Colonic mucosa (tissue), 4 donors: Measurements from ENCODE around the gene COBL. TPM values are rescaled to one million over a fixed set of nuclear protein-coding genes. Genes with fewer than 3 reads are reported as not detected.
A peak's percentile ranks its signal among the peaks of the same experiment; 100 is the strongest.

ENCODE experiments used
- DNase-seq: peaks from one replicate; pipeline ENCODE4 v3.0.0-alpha.2; 2020
- H3K27ac ChIP-seq: fragments of 200-600 bp; one replicate; pipeline ENCODE4 v1.8.0; 2021
- H3K27me3 ChIP-seq: fragments of 200-600 bp; one replicate; pipeline ENCODE4 v1.8.0; 2021
- H3K36me3 ChIP-seq: fragments of 200-600 bp; one replicate; pipeline ENCODE4 v1.8.0; 2021
- H3K4me1 ChIP-seq: fragments of 200-600 bp; one replicate; pipeline ENCODE4 v1.8.0; 2021; ENCODE audit warnings: mild to moderate bottlenecking
- H3K4me3 ChIP-seq: fragments of 200-600 bp; one replicate; pipeline ENCODE4 v1.8.0; 2021
- H3K9ac ChIP-seq, 2 donors: one replicate each; pipeline ENCODE4 v1.7.0; 2013; ENCODE audit warnings: control low read depth in 2 of 2, low read depth in 2 of 2, low read length in 2 of 2
- H3K9me3 ChIP-seq: fragments of 200-600 bp; one replicate; pipeline ENCODE4 v1.8.0; 2021
- intact Hi-C: fragments of 100-400 bp; cut with DNase I; formaldehyde crosslinking; loops from one replicate; pipeline ENCODE4 v1.14.1; 2022
- total RNA-seq, 2 donors: library from RNA; stranded (reverse); fragmentation: NEBNext Ultra II Directional in 1 of 2; extraction: Animal tissue kit (Norgen Biotek cat#: 25700) in 1 of 2; gene quantifications; one replicate each; pipeline ENCODE4 v1.2.1, GENCODE V29; 2021
- TF ChIP-seq, protein P1 (sequence below): fragments of 200-600 bp; IDR thresholded peaks from one replicate; pipeline ENCODE4 v1.8.0; 2022; ENCODE audit warnings: antibody characterized with exemption, mild to moderate bottlenecking
- donor health status: healthy.
- donor health status: DM: no; HTN: no; CAD: no.
- donor health status: DM: no; HTN: no; CAD: no.

COBL gene
- total RNA-seq, 2 donors from 2014 or later: 36.8 to 49.2 TPM

GRCh38 chr7:51325908-51326307, 9.3 kb upstream of the COBL start:
- intact Hi-C loops: no loop called here
- no peaks in the 10 kb centered on the region for H3K36me3 ChIP-seq
- no peak for DNase-seq
- no peak overlapping the region for H3K4me3 ChIP-seq
- TF ChIP-seq, protein P1, sequence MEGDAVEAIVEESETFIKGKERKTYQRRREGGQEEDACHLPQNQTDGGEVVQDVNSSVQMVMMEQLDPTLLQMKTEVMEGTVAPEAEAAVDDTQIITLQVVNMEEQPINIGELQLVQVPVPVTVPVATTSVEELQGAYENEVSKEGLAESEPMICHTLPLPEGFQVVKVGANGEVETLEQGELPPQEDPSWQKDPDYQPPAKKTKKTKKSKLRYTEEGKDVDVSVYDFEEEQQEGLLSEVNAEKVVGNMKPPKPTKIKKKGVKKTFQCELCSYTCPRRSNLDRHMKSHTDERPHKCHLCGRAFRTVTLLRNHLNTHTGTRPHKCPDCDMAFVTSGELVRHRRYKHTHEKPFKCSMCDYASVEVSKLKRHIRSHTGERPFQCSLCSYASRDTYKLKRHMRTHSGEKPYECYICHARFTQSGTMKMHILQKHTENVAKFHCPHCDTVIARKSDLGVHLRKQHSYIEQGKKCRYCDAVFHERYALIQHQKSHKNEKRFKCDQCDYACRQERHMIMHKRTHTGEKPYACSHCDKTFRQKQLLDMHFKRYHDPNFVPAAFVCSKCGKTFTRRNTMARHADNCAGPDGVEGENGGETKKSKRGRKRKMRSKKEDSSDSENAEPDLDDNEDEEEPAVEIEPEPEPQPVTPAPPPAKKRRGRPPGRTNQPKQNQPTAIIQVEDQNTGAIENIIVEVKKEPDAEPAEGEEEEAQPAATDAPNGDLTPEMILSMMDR: no peak
- H3K9me3 ChIP-seq: no peaks in the 10 kb centered on the region
- H3K9ac ChIP-seq: no peak overlapping the region
- H3K4me1 ChIP-seq: no peaks in the 10 kb centered on the region
- H3K27me3 ChIP-seq: no peaks in the 10 kb centered on the region
- no peak overlapping the region for H3K27ac ChIP-seq

DNA sequence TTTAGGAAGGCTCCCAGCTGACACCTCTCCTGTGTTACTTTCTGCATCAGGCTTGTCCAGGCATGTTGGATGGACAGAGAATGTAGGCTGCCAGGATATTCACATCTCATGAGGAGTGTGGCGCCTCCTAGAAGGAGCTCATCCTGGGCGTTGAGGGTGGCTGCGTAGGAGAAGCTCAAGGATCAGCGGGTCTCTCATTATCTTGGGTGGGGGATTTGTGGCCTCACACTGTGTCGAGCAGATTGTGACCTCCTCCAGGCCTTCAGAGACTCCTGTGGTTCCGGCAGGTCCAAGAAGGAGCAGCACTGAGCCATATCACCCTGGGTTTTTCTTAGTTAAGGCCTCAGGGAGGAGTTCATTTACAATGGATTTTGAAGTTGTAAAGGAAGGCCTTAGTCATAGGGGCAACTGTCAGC, 8.7 kb upstream of the COBL start:
- H3K4me3 ChIP-seq: no peak overlapping the region
- no peak for DNase-seq
- no peaks in the 10 kb centered on the region for H3K4me1 ChIP-seq
- H3K27me3 ChIP-seq: no peaks in the 10 kb centered on the region
- H3K36me3 ChIP-seq: no peaks in the 10 kb centered on the region
- no peak overlapping the region for H3K9ac ChIP-seq
- no peak overlapping the region for H3K27ac ChIP-seq
- intact Hi-C loops: no loop called here
- TF ChIP-seq, protein P1: no peak
- no peaks in the 10 kb centered on the region for H3K9me3 ChIP-seq

DNA sequence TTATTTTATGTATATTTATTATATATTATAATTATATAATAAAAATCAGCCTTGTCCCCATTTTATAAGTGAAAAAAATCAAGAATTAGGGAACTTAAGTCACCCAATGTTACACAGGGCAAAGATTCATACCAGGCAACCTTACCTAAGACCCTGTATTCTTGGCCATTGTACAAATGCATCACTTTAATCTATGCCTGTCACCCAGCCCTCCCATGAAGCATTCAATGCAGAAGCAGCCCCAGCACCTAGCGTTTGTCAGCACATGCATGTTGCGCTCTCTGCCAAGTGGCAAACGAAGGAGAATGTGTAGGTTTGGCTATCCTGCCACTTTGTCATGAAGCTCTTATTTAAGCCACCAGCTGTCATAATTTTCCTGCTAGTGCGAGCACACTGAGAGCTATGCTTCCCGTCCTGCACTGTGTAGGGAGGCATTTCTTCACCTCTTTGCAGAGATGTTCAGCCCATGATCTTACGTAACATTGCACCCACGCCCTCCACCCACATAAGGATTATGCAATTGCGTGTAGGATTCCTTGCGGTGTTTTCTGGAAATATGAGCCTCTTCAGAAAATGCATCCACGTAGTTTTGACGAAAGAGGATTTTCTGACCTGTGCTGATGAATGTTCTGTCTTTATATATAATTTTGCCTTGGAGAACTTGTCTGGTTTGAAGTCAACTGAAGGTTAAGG, 7.7 kb upstream of the COBL start:
- intact Hi-C loops: no loop called here
- DNase-seq: no peak
- no peaks in the 10 kb centered on the region for H3K4me1 ChIP-seq
- H3K9me3 ChIP-seq: no peaks in the 10 kb centered on the region
- TF ChIP-seq, protein P1: no peak
- H3K9ac ChIP-seq: no peak overlapping the region
- H3K27ac ChIP-seq: no peak overlapping the region
- no peaks in the 10 kb centered on the region for H3K36me3 ChIP-seq
- H3K27me3 ChIP-seq: no peaks in the 10 kb centered on the region
- H3K4me3 ChIP-seq: no peak overlapping the region

GRCh38 chr7:51321961-51322515, 5.4 kb upstream of the COBL start:
- Histone ChIP-seq H3K4me3 (no peak overlapping the region), H3K36me3 (no peaks in the 10 kb centered on the region), H3K27me3 (peaks cover 3% of the 10 kb centered on the region), H3K27ac (no peak overlapping the region), H3K4me1 (no peaks in the 10 kb centered on the region), H3K9me3 (no peaks in the 10 kb centered on the region), H3K9ac (no peak overlapping the region)
- TF ChIP-seq, protein P1: no peak
- DNase-seq: no peak
- intact Hi-C loops: no loop called here

GRCh38 chr7:51318886-51319579, 2.4 kb upstream of the COBL start:
- intact Hi-C loops: no loop called here
- Histone ChIP-seq H3K9me3 (no peaks in the 10 kb centered on the region), H3K4me3 (no peak overlapping the region), H3K27me3 (peaks cover 4% of the 10 kb centered on the region), H3K36me3 (no peaks in the 10 kb centered on the region), H3K27ac (peak overlapping the region; percentile 1), H3K9ac (no peak overlapping the region), H3K4me1 (no peaks in the 10 kb centered on the region)
- TF ChIP-seq, protein P1: no peak
- DNase-seq: peak; percentile 60
